Anterior cingulate cortex (tissue), 58 donors: ENCODE data around the gene LRRC73.

Source experiments
- DNase-seq, 58 donors: peaks; one replicate each; lab custom pipeline; 2025; lab: John Stamatoyannopoulos, UW

LRRC73 gene

DNA sequence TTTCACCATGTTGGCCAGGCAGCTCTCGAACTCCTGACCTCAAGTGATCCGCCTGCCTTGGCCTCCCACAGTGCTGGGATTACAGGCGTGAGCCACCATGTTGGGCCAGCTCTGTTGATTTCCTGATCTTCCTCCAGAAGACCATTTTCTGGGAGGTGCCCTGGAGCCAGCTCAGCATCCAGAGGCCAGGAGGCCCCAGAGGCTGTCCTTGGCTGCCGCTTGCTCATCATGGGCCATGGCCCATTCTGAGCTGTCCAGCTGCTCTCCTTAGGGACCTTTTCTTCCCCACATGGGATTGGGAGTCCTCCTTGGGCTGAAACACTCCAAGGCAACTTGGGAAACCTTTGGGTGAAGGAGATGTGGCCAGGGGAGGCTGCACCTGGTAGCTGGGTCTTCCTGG lies 15.4 kb downstream of the LRRC73 start:
- no peak for DNase-seq

DNA sequence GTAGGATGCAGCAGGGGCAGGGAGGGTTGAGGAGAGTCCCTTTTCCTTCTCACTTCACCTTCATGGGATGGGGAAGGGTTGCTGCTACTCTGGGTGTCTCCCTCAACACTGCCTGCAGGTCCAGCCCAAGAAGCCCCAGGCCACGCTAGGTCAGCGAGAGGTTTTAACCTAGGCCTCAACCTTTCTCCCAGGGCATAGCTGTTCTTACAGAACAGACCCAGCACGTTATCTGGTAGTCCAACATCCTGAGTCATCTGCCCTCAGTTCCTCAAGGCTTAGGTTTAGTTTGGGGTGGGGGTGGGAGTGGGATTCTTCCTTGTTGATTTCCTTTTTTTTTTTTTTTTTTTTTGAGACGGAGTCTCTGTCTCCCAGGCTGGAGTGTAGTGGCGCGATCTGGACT lies 15.8 kb downstream of the LRRC73 start:
- DNase-seq: no peak

- DNase-seq: peak in 5 of 58 donors; percentile 18 to 55 (median 21)
Observed at GRCh38 chr6:43493833-43494232, 16.3 kb downstream of the LRRC73 start.

GRCh38 chr6:43493230-43493629 lies 16.9 kb downstream of the LRRC73 start:
- no peak for DNase-seq

- peak in 3 of 58 donors; percentile 40 to 59 (median 55) for DNase-seq
Observed at GRCh38 chr6:43492673-43493072, 17.5 kb downstream of the LRRC73 start.

DNA sequence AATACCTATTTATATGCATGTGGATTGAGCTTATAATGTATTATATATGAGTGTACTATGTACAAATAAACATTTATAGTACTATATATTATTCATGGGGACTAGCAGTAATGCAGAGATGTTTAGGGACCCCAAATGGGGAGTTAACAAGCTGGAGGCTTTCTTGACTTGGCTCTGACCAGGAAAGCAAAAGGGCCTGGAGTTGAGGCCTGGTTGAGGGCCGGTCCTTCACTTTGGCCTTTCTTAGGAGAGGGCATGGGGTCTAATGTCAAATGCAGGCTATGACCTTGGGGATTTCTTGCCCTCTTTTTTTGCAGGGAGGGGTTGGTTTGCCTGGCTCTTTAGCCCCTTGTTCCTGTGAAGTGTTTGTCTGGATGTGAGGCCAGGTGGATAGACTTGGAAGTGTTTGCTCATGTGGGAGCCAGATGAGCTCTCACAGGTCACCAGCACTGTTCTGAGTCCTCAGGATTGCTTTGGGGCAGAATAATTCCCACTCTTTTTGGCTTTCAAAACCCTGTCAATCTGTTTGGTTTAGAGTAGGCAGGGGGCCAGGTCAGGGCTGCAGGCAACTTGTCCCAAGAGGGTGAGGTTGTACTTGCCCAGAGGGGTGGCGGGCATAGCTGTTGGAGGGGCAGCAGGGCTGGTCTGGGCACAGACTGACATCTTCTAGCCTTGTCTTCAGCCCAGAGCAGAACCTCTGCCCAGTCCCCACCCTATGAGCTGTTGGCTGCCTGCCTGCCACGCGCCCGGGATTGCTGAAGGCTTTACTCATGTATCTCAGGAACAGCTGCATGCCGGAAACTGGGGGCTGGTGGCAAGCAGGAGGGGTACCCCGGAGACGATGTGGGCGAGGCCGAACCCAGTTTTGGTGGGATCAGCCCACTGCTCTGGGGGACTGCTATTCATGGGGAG lies 18.1 kb downstream of the LRRC73 start:
- DNase-seq: peak in 56 of 58 donors; percentile 40 to 94 (median 82)

GRCh38 chr6:43490523-43490939 lies 19.6 kb downstream of the LRRC73 start:
- peak in 7 of 58 donors; percentile 30 to 62 (median 39) for DNase-seq

GRCh38 chr6:43489277-43490072 lies 20.7 kb downstream of the LRRC73 start:
- peak in 57 of 58 donors; percentile 37 to 98 (median 86) for DNase-seq

GRCh38 chr6:43488667-43489276 lies 21.4 kb downstream of the LRRC73 start:
- no peak for DNase-seq

DNA sequence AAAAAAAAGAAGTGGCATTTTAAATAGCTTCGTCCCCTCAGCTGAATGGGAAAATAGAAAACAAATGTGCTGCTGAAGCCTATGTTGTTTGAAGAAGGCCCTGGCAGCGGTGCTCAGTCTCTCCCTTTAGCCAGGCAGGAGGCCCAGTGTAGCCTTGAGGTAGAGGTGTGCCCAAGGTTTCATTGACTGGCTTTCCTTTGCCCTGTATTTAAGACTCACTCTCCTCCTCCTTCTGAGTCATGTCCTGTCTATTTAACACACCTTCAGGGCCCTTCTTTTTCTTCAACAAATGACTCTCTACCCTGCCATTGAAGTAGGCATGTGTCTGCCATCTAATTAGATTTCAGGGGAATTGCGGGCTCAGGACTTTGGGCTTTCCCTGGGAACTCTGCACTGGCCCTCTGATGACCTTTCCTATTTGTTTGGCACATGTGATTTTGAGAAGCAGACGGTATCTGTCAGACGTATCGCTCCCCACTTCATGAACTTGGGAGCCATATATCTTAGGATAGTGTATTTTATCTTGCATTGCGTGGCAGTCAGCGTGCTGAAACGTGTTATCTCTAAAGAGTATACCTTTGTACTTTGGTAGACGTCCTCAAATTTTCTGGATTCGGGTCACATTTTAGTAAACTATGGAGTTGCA lies 28.4 kb downstream of the LRRC73 start:
- DNase-seq: no peak

DNA sequence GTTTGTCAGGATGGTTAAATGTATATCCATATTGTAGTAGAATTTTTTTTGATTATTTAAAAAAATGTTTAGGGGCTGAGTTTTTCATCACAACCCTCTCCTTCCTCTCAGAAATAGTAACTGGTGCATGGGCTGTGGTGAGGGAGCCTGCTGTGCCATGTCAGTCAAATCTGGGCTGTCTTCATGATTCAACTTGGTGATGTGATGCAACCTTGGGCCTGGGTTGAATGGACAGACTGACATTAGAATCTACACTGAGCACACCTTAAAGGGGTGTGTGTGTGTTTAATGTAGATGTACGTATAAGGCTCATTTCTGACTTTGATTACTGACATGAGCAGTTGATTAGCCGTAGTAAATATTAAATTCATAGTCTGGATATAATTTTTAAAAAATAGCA lies 29.1 kb downstream of the LRRC73 start:
- DNase-seq: no peak

DNA sequence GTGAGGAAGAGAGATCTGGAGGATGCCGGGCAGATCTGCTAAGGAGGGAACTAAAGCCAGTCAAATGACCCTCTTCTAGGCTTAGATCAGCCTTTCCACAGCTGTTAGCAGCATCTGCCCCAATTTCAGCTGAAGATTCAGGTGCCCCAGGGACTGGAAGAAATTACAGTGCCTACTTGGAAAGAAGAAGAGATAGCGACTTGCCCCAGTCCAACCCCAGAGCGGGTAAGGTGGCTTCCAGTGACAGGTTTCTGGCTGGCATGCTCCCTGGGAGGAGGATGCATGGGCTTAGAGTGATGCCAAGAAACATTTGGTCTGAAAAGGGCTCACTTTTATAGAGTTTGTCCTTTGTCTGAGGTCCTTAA lies 32.2 kb downstream of the LRRC73 start:
- no peak for DNase-seq

- DNase-seq: peak in 57 of 58 donors; percentile 51 to 95 (median 86)
Observed at GRCh38 chr6:43477235-43478007, 32.7 kb downstream of the LRRC73 start, which contains the start of gene TJAP1. Gene TJAP1, plus strand, starts transcription at chr6:43477570. Its CDS starts 21,432 bp downstream, at chr6:43499002.

- DNase-seq: no peak
Observed at GRCh38 chr6:43476746-43477145, 33.4 kb downstream of the LRRC73 start.

GRCh38 chr6:43475516-43475915 lies 34.6 kb downstream of the LRRC73 start:
- DNase-seq: no peak

- DNase-seq: no peak
Observed at GRCh38 chr6:43472515-43472914, 37.6 kb downstream of the LRRC73 start.

- no peak for DNase-seq
Observed at GRCh38 chr6:43471399-43471798, 38.7 kb downstream of the LRRC73 start.

- DNase-seq: no peak
Observed at GRCh38 chr6:43469947-43470346, 40.2 kb downstream of the LRRC73 start.
